Adrenal gland (tissue), 12 donors: ENCODE results near the gene XPOT. TPM values are rescaled to one million over a fixed set of nuclear protein-coding genes. Genes with fewer than 3 reads are reported as not detected.

Source experiments
- DNase-seq, 7 donors: peaks; one replicate each; pipeline ENCODE4 v3.0.0-alpha.2; 2019 to 2020
- H3K27ac ChIP-seq, 5 donors: fragments of 200-600 bp; sonication (generic) in 4 of 5; 1 replicate in 3 of 5; 2 replicates in 2 of 5; pipeline versions ENCODE4 v1.5.1 to v1.8.0; 2016 to 2020; ENCODE audit warnings: mild to moderate bottlenecking in 1 of 5
- H3K27me3 ChIP-seq: fragments of 200-600 bp; 2 replicates; pipeline ENCODE4 v1.8.0; 2021
- H3K36me3 ChIP-seq, 2 donors: fragments of 200-600 bp; replicated peaks in 1 of 2; 1 replicate in 1 of 2; 2 replicates in 1 of 2; pipeline versions ENCODE4 v1.5.1 to v1.8.0; 2018 to 2022
- H3K4me1 ChIP-seq, 2 donors: fragments of 200-600 bp; replicated peaks in 1 of 2; 1 replicate in 1 of 2; 2 replicates in 1 of 2; pipeline versions ENCODE4 v1.5.1 to v1.8.0; 2018 to 2021
- H3K4me3 ChIP-seq, 4 donors: fragments of 200-600 bp; sonication (generic) in 3 of 4; one replicate each; pipeline ENCODE4 v1.5.1; 2016 to 2018
- H3K9me3 ChIP-seq, 3 donors: fragments of 200-600 bp; sonication (generic) in 1 of 3; replicated peaks in 1 of 3; 1 replicate in 2 of 3; 2 replicates in 1 of 3; pipeline versions ENCODE4 v1.5.1 to v1.8.0; 2016 to 2021
- POLR2A ChIP-seq, 2 donors: fragments of 450-650 bp; IDR thresholded peaks; one replicate each; pipeline ENCODE4 v1.6.1; 2017; ENCODE audit warnings: antibody characterized with exemption in 2 of 2, mild to moderate bottlenecking in 2 of 2, moderate library complexity in 1 of 2
- WGBS, 4 donors: extraction: QIAGEN DNeasy Blood & Tissue Kit in 2 of 4; methylation state at CpG; one replicate each; pipeline versions ENCODE4 v1.1.5 to v1.1.7; 2013 to 2017; 5-methylcytosine and 5-hydroxymethylcytosine counted together
- intact Hi-C, 2 donors: fragments of 100-400 bp; cut with DNase I; formaldehyde crosslinking; loops; one replicate each; pipeline versions ENCODE4 v1.14.1 to v1.15.0; 2022 to 2023
- polyA plus RNA-seq, 3 donors: library from polyadenylated mRNA; stranded (reverse); fragments of 200-250 nt in 2 of 3; fragments of 350-450 nt in 1 of 3; fragmentation: Illumina TruSeq in 1 of 3; extraction: RNeasy Lipid Tissue Mini Kit (QIAGEN cat#74804) in 1 of 3; gene quantifications; one replicate each; pipeline ENCODE4 v1.2.3, GENCODE V29; 2013 to 2014
- total RNA-seq, 9 donors: library from RNA; depleted of rRNA in 4 of 9; stranded (reverse); fragments of >200 nt in 4 of 9; fragments of 120-200 nt in 1 of 9; fragmentation: NEBNext Ultra II Directional in 1 of 9; extraction: Animal tissue kit (Norgen Biotek cat#: 25700) in 1 of 9; gene quantifications; one replicate each; pipeline versions ENCODE4 v1.1.0 to v1.2.4, GENCODE V29; 2013 to 2023
- TF ChIP-seq, protein P1 (sequence below), 6 experiments: fragments of 450-650 bp in 4 of 6; fragments of 200-600 bp in 2 of 6; sonication (generic) in 1 of 6; IDR thresholded peaks; 1 replicate in 5 of 6; 2 replicates in 1 of 6; pipeline versions ENCODE4 v1.5.1 to v1.8.0; 2016 to 2021; ENCODE audit warnings: antibody characterized with exemption in 6 of 6, mild to moderate bottlenecking in 2 of 6, moderate library complexity in 1 of 6
- donor health status: healthy with polysubstance abuse.
- donor health status: Bipolar disorder and iron deficiency.
- donor health status: DM: yes; HTN: yes; CAD: no.
- donor health status: DM: no; HTN: no; CAD: no.
- donor health status: DM: no; HTN: no; CAD: no.
- donor health status: DM: yes; HTN: yes; CAD: no.

The XPOT gene
- total and polyA plus RNA-seq, 12 donors = 12.4 to 59.6 (median 45.2) TPM

DNA sequence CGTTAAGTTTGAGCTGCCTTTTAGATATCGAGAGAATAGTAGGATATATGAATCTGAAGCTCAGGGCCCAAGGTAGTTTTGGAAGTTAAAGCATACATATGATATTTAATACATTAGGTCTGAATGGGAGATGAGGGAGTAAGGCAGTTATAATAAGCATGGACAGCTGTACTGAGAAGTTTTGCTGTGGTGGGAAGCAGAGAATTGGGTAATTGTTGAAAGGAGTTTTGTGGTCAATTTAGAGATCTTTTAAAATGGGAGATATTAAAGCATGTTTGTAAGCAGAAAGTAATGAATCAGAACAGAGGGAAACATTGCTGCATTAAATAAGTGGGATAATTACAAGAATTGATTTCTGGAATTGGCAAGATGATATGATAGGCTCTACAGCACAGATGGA lies 69.0 kb downstream of the XPOT start:
- intact Hi-C loops = loop anchor here in 1 of 2 donors (10.0 kb wide), 1 partner anchor 48 kb away; no protein-coding TSS in a partner anchor
- H3K27ac ChIP-seq = no peak overlapping the region
- H3K27me3 ChIP-seq = no peaks in the 10 kb centered on the region
- DNase-seq = no peak
- WGBS, 4 donors = 95 to 99% (median 97%) methylated on average over 2 of the region's 2 CpGs
- peaks cover 28 to 33% of the 10 kb centered on the region in 2 donors for H3K4me1 ChIP-seq
- no peak overlapping the region for H3K4me3 ChIP-seq
- H3K9me3 ChIP-seq = no peaks in the 10 kb centered on the region
- TF ChIP-seq, protein P1, sequence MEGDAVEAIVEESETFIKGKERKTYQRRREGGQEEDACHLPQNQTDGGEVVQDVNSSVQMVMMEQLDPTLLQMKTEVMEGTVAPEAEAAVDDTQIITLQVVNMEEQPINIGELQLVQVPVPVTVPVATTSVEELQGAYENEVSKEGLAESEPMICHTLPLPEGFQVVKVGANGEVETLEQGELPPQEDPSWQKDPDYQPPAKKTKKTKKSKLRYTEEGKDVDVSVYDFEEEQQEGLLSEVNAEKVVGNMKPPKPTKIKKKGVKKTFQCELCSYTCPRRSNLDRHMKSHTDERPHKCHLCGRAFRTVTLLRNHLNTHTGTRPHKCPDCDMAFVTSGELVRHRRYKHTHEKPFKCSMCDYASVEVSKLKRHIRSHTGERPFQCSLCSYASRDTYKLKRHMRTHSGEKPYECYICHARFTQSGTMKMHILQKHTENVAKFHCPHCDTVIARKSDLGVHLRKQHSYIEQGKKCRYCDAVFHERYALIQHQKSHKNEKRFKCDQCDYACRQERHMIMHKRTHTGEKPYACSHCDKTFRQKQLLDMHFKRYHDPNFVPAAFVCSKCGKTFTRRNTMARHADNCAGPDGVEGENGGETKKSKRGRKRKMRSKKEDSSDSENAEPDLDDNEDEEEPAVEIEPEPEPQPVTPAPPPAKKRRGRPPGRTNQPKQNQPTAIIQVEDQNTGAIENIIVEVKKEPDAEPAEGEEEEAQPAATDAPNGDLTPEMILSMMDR (IDR thresholded peaks at IDR 0.05) = no peak
- TF ChIP-seq POLR2A (IDR thresholded peaks at IDR 0.05) = no peak
- peaks cover 0 to 38% of the 10 kb centered on the region in 2 donors for H3K36me3 ChIP-seq

- Histone ChIP-seq H3K9me3 (no peaks in the 10 kb centered on the region), H3K27me3 (no peaks in the 10 kb centered on the region), H3K4me1 (peaks cover 6 to 28% of the 10 kb centered on the region in 2 donors), H3K4me3 (no peak overlapping the region), H3K36me3 (peaks cover 0 to 39% of the 10 kb centered on the region in 2 donors), H3K27ac (no peak overlapping the region)
- no peak for TF ChIP-seq POLR2A (IDR thresholded peaks at IDR 0.05)
- TF ChIP-seq, protein P1 (IDR thresholded peaks at IDR 0.05) = no peak
- 97 to 100% (median 99%) methylated on average over 4 of the region's 4 CpGs for whole genome bisulfite sequencing, 4 donors
- intact Hi-C loops = loop anchor here in 1 of 2 donors (10.0 kb wide), 1 partner anchor 51 kb away; no protein-coding TSS in a partner anchor
- DNase-seq = no peak
Measured at GRCh38 chr12:64475518-64475917, 71.3 kb downstream of the XPOT start.

DNA sequence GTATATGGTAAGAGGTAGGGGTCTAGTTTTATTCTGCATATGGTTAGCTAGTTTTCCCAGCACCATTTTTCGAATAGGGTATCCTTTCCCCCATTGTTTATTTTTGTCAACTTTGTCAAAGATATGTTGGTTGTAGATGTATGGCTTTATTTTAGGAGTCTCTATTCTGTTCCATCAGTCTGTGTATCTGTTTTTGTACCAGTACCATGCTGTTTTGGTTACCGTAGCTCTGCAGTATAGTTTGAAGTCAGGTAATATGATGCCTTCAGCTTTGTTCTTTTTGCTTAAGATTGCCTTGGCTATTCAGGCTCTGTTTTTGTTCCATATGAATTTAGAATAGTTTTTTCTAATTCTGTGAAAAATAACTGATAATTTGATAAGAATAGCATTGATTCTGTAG lies 72.7 kb downstream of the XPOT start:
- intact Hi-C loops = loop anchor here in 1 of 2 donors (10.0 kb wide), 1 partner anchor 52 kb away; no protein-coding TSS in a partner anchor
- Histone ChIP-seq H3K27ac (no peak overlapping the region), H3K27me3 (no peaks in the 10 kb centered on the region), H3K4me3 (no peak overlapping the region), H3K4me1 (peaks cover 0 to 18% of the 10 kb centered on the region in 2 donors), H3K9me3 (no peaks in the 10 kb centered on the region), H3K36me3 (peaks cover 0 to 34% of the 10 kb centered on the region in 2 donors)
- no peak for DNase-seq
- 95 to 100% (median 99%) methylated on average over 2 of the region's 2 CpGs for WGBS, 4 donors
- no peak for TF ChIP-seq POLR2A (IDR thresholded peaks at IDR 0.05)
- TF ChIP-seq, protein P1 (IDR thresholded peaks at IDR 0.05) = no peak

GRCh38 chr12:64478661-64479060 lies 74.5 kb downstream of the XPOT start:
- H3K4me1 ChIP-seq = peaks cover 0 to 18% of the 10 kb centered on the region in 2 donors
- H3K36me3 ChIP-seq = peaks cover 0 to 46% of the 10 kb centered on the region in 2 donors
- intact Hi-C loops = loop anchor here in 1 of 2 donors (10.0 kb wide), 1 partner anchor 54 kb away; no protein-coding TSS in a partner anchor
- H3K9me3 ChIP-seq = no peaks in the 10 kb centered on the region
- no peak for TF ChIP-seq POLR2A (IDR thresholded peaks at IDR 0.05)
- TF ChIP-seq, protein P1 (IDR thresholded peaks at IDR 0.05) = no peak
- no peak for DNase-seq
- no peak overlapping the region for H3K4me3 ChIP-seq
- no peaks in the 10 kb centered on the region for H3K27me3 ChIP-seq
- H3K27ac ChIP-seq = no peak overlapping the region
